ENCODE results near the gene THSD8. TPM values are rescaled to one million over a fixed set of nuclear protein-coding genes. Genes with fewer than 3 reads are reported as not detected.
A peak's percentile ranks its signal among the peaks of the same experiment; 100 is the strongest.

THSD8 gene
- total RNA-seq, 1 experiment from 2014 or later, result 45.8 TPM

GRCh38 chr19:12800466-12800770 lies 1.5 kb upstream of the THSD8 start:
- Mint-ChIP-seq H3K4me1 (peaks cover 20 to 22% of the 10 kb centered on the region in 2 experiments), H3K9me3 (no peaks in the 10 kb centered on the region; a peak in 1 of 5 replicates), H3K27me3 (ENCODE audit: low read depth) (peaks cover 6% of the 10 kb centered on the region), H3K27ac (no peak overlapping the region), H3K4me3 (peak overlapping the region; percentile 91 to 94), H3K36me3 (ENCODE audit: insufficient read depth in 1 of 3, low read depth in 3 of 3) (peaks cover 11 to 44% (median 35%) of the 10 kb centered on the region in 3 experiments; a peak in 6 of 7 replicates)
- Histone ChIP-seq H3K4me2 (ENCODE audit: insufficient read depth, insufficient read length, low read length) (peak overlapping the region; percentile 84), H2BK12ac (ENCODE audit: insufficient read length, low read depth, low read length) (no peak overlapping the region), H3K79me1 (ENCODE audit: insufficient read depth, low read depth, low read length, poor library complexity, severe bottlenecking) (peaks cover 4% of the 10 kb centered on the region), H2AFZ (ENCODE audit: low read length) (no peak overlapping the region), H3K4me1 (ENCODE audit: insufficient read depth, low read length) (no peaks in the 10 kb centered on the region; the same call in 1 of the 2 replicates), H3K23me2 (ENCODE audit: insufficient read length, low read depth, low read length, poor library complexity, severe bottlenecking) (peaks cover 17% of the 10 kb centered on the region), H3K23ac (ENCODE audit: insufficient read length, low read depth, low read length) (no peak overlapping the region), H4K20me1 (ENCODE audit: control insufficient read depth, insufficient read depth, insufficient read length) (no peaks in the 10 kb centered on the region), H4K5ac (ENCODE audit: insufficient read length, low read depth, low read length) (no peak overlapping the region), H3K9ac (ENCODE audit: extremely low read depth, insufficient read length, low read length) (no peak overlapping the region), H3K14ac (ENCODE audit: insufficient read depth, low read length) (no peak overlapping the region), H3K56ac (ENCODE audit: insufficient read length, low read depth, low read length) (no peak overlapping the region), H4K8ac (replicated peaks; ENCODE audit: insufficient read length, low read depth, low read length) (no peak overlapping the region), H2BK5ac (ENCODE audit: insufficient read length, low read length) (no peak overlapping the region), H3K4ac (ENCODE audit: low read depth, low read length) (no peak overlapping the region), H3K9me3 (ENCODE audit: control insufficient read depth, low read depth, low read length) (no peaks in the 10 kb centered on the region), H2AK5ac (ENCODE audit: insufficient read length, low read length) (no peak overlapping the region), H3K27me3 (ENCODE audit: insufficient read depth, low read length) (no peaks in the 10 kb centered on the region), H2BK120ac (ENCODE audit: low read depth, low read length, poor library complexity, severe bottlenecking) (no peak overlapping the region), H2BK15ac (ENCODE audit: low read depth, low read length) (no peak overlapping the region), H2BK20ac (ENCODE audit: low read depth, low read length, poor library complexity, severe bottlenecking) (no peak overlapping the region), H3T11ph (ENCODE audit: low read length) (no peak overlapping the region), H3K18ac (ENCODE audit: insufficient read length, low read depth, low read length) (no peak overlapping the region), H3K79me2 (ENCODE audit: insufficient read depth, low read length) (no peaks in the 10 kb centered on the region), H3K27ac (ENCODE audit: insufficient read length, low read depth, low read length) (no peak overlapping the region), H4K91ac (ENCODE audit: insufficient read length, low read depth, low read length) (no peak overlapping the region)
- DNase-seq, result no peak
- WGBS (ENCODE audit: extremely low coverage, insufficient read length, low lambda C conversion rate), result no CpG with 5 or more reads among the region's 1 CpG
- no peak for TF ChIP-seq CTCF (conservative IDR thresholded peaks at IDR 0.05)

Measured in H9 (cell line).